Testis (tissue), 3 donors: Measurements from ENCODE around the gene SLC35F2. TPM values are rescaled to one million over a fixed set of nuclear protein-coding genes. Genes with fewer than 3 reads are reported as not detected.

Experiments
- DNase-seq: peaks from one replicate; pipeline ENCODE4 v3.0.0-alpha.2; 2019
- H3K27ac ChIP-seq, 2 donors: fragments of 200-600 bp; sonication (generic); one replicate each; pipeline ENCODE4 v1.5.1; 2019
- H3K27me3 ChIP-seq: fragments of 200-600 bp; sonication (generic); one replicate; pipeline ENCODE4 v1.5.1; 2019
- H3K36me3 ChIP-seq: fragments of 200-600 bp; sonication (generic); one replicate; pipeline ENCODE4 v1.5.1; 2017; ENCODE audit warnings: low read depth; ENCODE audit errors: missing control alignments
- H3K4me1 ChIP-seq: fragments of 200-600 bp; sonication (generic); one replicate; pipeline ENCODE4 v1.5.1; 2019
- H3K4me3 ChIP-seq, 2 donors: fragments of 200-600 bp; sonication (generic); one replicate each; pipeline ENCODE4 v1.5.1; 2017 to 2019
- H3K9me3 ChIP-seq: fragments of 200-600 bp; sonication (generic); one replicate; pipeline ENCODE4 v1.5.1; 2017
- POLR2A ChIP-seq: fragments of 450-650 bp; IDR thresholded peaks from one replicate; pipeline ENCODE4 v1.6.1; 2017; ENCODE audit warnings: antibody characterized with exemption, mild to moderate bottlenecking, moderate library complexity
- WGBS, 2 donors: methylation state at CpG; one replicate each; pipeline ENCODE4 v1.1.5; 2018; 5-methylcytosine and 5-hydroxymethylcytosine counted together
- intact Hi-C: fragments of 100-400 bp; cut with DNase I; formaldehyde crosslinking; loops from one replicate; pipeline ENCODE4 v1.15.1; 2023; ENCODE audit warnings: low total_unique reads
- polyA plus RNA-seq: library from polyadenylated mRNA; stranded (reverse); fragments of 350-450 nt; fragmentation: Illumina TruSeq; extraction: RNeasy Lipid Tissue Mini Kit (QIAGEN cat#74804); gene quantifications from one replicate; pipeline ENCODE4 v1.2.3, GENCODE V29; 2014; ENCODE audit warnings: low read depth, low replicate concordance; ENCODE audit not compliant: insufficient read depth
- total RNA-seq, 2 donors: library from RNA; depleted of rRNA; stranded (reverse); fragments of >200 nt; gene quantifications; one replicate each; pipeline ENCODE4 v1.2.3, GENCODE V29; 2016
- TF ChIP-seq, protein P1 (sequence below), 3 experiments: fragments of 450-650 bp in 2 of 3; fragments of 200-600 bp in 1 of 3; sonication (generic) in 1 of 3; IDR thresholded peaks; one replicate each; pipeline ENCODE4 v1.5.1; 2016 to 2019; ENCODE audit warnings: antibody characterized with exemption in 3 of 3, mild to moderate bottlenecking in 2 of 3, moderate library complexity in 1 of 3

The SLC35F2 gene
- total and polyA plus RNA-seq, 3 donors from 2014 or later, result 7.8 to 12.9 (median 8.0) TPM

DNA sequence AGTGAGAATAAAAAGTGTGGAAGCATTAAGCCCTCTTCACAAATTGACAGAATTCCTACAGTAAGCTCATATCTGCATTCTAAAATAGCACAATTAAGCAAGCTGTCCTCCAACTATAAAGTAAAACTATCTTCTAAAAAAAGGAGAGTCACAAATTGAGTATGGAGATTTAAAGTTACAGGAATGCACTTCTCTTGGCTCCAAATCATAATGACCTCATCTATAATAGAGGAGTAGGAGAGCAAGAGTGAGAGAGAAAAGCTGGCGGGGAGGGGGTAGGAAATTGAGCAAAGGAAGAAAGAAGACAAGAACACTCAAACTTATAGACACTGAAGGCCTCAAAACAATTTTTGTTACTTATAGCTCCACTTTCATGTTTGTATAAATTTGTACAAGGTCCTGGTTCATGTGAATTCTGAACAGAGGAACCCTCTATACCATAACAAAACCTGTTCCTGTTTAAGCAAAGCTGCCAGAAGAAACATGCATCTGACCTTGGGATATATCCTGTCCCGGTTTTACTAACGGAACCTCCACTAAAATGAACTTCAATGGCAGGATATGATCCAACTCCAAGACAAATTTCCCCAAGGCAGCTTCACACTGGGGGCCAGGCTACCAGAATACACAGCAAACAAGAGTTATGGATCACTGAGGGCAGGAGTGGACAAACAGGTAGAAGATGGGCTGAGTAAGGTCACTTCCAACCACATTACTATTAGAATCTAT, 37.2 kb downstream of the SLC35F2 start:
- 43% methylated on average over 3 of the region's 3 CpGs for WGBS, 2 donors
- no peaks in the 10 kb centered on the region for H3K9me3 ChIP-seq
- intact Hi-C loops, result no loop called here
- H3K27ac ChIP-seq, result no peak overlapping the region
- no peak overlapping the region for H3K4me3 ChIP-seq
- H3K27me3 ChIP-seq, result no peaks in the 10 kb centered on the region
- no peaks in the 10 kb centered on the region for H3K4me1 ChIP-seq
- no peak for TF ChIP-seq POLR2A
- TF ChIP-seq, protein P1, sequence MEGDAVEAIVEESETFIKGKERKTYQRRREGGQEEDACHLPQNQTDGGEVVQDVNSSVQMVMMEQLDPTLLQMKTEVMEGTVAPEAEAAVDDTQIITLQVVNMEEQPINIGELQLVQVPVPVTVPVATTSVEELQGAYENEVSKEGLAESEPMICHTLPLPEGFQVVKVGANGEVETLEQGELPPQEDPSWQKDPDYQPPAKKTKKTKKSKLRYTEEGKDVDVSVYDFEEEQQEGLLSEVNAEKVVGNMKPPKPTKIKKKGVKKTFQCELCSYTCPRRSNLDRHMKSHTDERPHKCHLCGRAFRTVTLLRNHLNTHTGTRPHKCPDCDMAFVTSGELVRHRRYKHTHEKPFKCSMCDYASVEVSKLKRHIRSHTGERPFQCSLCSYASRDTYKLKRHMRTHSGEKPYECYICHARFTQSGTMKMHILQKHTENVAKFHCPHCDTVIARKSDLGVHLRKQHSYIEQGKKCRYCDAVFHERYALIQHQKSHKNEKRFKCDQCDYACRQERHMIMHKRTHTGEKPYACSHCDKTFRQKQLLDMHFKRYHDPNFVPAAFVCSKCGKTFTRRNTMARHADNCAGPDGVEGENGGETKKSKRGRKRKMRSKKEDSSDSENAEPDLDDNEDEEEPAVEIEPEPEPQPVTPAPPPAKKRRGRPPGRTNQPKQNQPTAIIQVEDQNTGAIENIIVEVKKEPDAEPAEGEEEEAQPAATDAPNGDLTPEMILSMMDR (IDR thresholded peaks at IDR 0.05), result no peak
- no peaks in the 10 kb centered on the region for H3K36me3 ChIP-seq
- no peak for DNase-seq

DNA sequence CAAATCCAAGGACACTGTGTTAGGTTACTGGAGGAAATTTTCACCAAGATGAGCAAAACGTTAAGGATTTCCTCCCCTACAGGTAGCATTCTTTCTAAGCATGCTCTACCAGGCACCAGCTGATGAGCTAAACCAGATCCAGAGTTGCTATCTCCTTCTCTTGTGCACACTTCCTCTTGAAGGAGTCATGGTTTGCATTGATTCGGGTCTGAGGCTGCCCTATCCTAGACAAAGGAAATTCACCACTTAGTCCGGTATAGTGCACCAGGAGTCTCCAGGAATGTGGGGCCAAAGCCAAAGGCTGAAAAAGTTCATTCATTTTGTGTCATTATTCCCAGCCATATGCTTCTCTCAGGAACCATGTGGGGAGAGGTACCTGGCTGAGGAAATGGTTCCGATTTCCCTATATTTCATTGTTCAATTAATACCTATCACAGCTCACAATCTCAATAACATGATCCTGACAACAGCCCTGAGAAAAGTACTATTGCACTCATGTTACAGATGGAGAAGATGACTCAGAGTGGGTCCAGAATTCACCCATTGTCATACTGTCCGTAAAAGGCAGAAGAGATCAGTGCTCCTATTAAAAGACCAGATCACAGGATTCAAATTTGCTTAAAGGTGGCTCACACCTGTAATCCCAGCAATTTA, 39.1 kb downstream of the SLC35F2 start:
- no peak for DNase-seq
- WGBS, 2 donors, result 72 to 79% methylated on average over 5 of the region's 5 CpGs
- Histone ChIP-seq H3K9me3 (no peaks in the 10 kb centered on the region), H3K4me1 (no peaks in the 10 kb centered on the region), H3K27me3 (no peaks in the 10 kb centered on the region), H3K36me3 (no peaks in the 10 kb centered on the region), H3K27ac (no peak overlapping the region), H3K4me3 (no peak overlapping the region)
- TF ChIP-seq POLR2A, result no peak
- TF ChIP-seq, protein P1 (IDR thresholded peaks at IDR 0.05), result no peak
- intact Hi-C loops, result no loop called here

DNA sequence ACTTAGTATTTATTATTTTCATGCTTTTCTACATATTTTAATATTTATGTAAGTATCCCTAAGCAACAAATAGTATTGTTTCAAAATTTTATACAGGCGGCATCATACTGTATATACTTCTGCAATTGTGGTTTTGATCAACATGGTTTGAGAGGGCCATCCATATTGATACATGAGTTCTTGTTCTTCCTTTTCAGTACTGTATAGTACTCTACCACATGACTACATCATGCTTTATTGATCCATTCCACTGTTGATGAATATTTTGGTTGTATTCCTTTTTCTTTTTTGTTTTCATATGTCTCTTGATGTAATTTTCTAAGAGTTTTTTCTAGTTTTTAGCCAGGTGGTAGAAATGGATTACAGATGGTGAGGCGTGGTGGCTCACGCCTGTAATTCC, 40.1 kb downstream of the SLC35F2 start:
- intact Hi-C loops, result no loop called here
- WGBS, 2 donors, result 92 to 93% methylated on average over 3 of the region's 3 CpGs

DNA sequence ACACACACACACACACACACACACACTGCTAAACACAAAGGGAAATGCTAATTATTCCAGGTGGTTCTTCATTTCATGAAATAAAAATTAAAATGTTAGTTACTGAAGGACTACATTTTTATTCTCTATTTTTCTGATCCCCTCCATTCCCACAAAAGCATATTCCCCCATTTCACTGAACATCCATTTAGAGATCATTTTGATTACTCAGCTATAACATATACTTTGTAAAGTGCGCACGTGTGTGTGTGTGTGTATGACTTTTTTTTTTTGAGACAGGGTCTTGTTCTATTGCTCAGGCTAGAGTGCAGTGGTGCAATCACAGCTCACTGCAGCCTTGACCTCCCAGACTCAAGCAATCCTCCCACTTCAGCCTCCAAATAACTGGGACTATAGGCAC, 42.6 kb downstream of the SLC35F2 start:
- WGBS, 2 donors, result 82 to 87% methylated on average over 2 of the region's 2 CpGs
- H3K4me1 ChIP-seq, result no peaks in the 10 kb centered on the region
- H3K27ac ChIP-seq, result no peak overlapping the region
- no peak for TF ChIP-seq POLR2A
- TF ChIP-seq, protein P1 (IDR thresholded peaks at IDR 0.05), result no peak
- intact Hi-C loops, result no loop called here
- H3K9me3 ChIP-seq, result no peaks in the 10 kb centered on the region
- no peak overlapping the region for H3K4me3 ChIP-seq
- DNase-seq, result no peak
- no peaks in the 10 kb centered on the region for H3K27me3 ChIP-seq
- H3K36me3 ChIP-seq, result no peaks in the 10 kb centered on the region

More for the DNA sequence above, 40.1 kb downstream of the SLC35F2 start:
- Histone ChIP-seq H3K36me3 (no peaks in the 10 kb centered on the region), H3K27me3 (no peaks in the 10 kb centered on the region), H3K9me3 (no peaks in the 10 kb centered on the region), H3K4me3 (no peak overlapping the region), H3K27ac (no peak overlapping the region), H3K4me1 (no peaks in the 10 kb centered on the region)
- no peak for TF ChIP-seq POLR2A
- TF ChIP-seq, protein P1 (IDR thresholded peaks at IDR 0.05), result no peak
- no peak for DNase-seq
